Mesenchymal stem cell (in vitro differentiated cells and primary cell): ENCODE data around the gene KIF1A.

Experiments
- DNase-seq: peaks from one replicate; pipeline ENCODE4 v3.0.0-alpha.2; 2013
- H2AFZ ChIP-seq: one replicate; pipeline ENCODE4 v1.6.1; 2013; ENCODE audit warnings: low read depth, mild to moderate bottlenecking, control low read depth, inconsistent platforms, low read length, moderate library complexity
- H2AK5ac ChIP-seq: 2 replicates; pipeline ENCODE4 v1.6.1; 2013; ENCODE audit warnings: low read length, moderate library complexity, mild to moderate bottlenecking, inconsistent platforms; ENCODE audit not compliant: severe bottlenecking
- H2BK120ac ChIP-seq: one replicate; pipeline ENCODE4 v1.6.1; 2013; ENCODE audit warnings: low read depth, mild to moderate bottlenecking, inconsistent platforms, low read length, moderate library complexity
- H2BK12ac ChIP-seq, 2 experiments: one replicate each; pipeline ENCODE4 v1.6.1; 2013; ENCODE audit warnings: inconsistent platforms in 2 of 2, low read length in 2 of 2, mild to moderate bottlenecking in 2 of 2, moderate library complexity in 2 of 2, control low read depth in 1 of 2
- H2BK15ac ChIP-seq: one replicate; pipeline ENCODE4 v1.6.1; 2013; ENCODE audit warnings: mild to moderate bottlenecking, low read depth, inconsistent platforms; ENCODE audit not compliant: poor library complexity, severe bottlenecking
- H2BK5ac ChIP-seq: 2 replicates; pipeline ENCODE4 v1.6.1; 2013; ENCODE audit warnings: low read depth, mild to moderate bottlenecking, low read length, control low read depth, inconsistent platforms; ENCODE audit not compliant: poor library complexity, severe bottlenecking
- H3K14ac ChIP-seq, 2 experiments: one replicate each; pipeline ENCODE4 v1.6.1; 2013; ENCODE audit warnings: inconsistent platforms in 2 of 2, low read length in 2 of 2, control low read depth in 1 of 2, mild to moderate bottlenecking in 1 of 2, moderate library complexity in 1 of 2
- H3K18ac ChIP-seq, 2 experiments: one replicate each; pipeline ENCODE4 v1.6.1; 2013; ENCODE audit warnings: inconsistent platforms in 2 of 2, low read length in 2 of 2, control low read depth in 1 of 2, low read depth in 1 of 2, mild to moderate bottlenecking in 1 of 2
- H3K23ac ChIP-seq, 2 experiments: one replicate each; pipeline ENCODE4 v1.6.1; 2013; ENCODE audit warnings: inconsistent platforms in 2 of 2, low read length in 2 of 2, mild to moderate bottlenecking in 2 of 2, moderate library complexity in 2 of 2, control low read depth in 1 of 2
- H3K27ac ChIP-seq: 2 replicates; pipeline ENCODE4 v1.5.1; 2013; ENCODE audit warnings: mild to moderate bottlenecking, moderate library complexity, low read length, control low read depth, inconsistent platforms; ENCODE audit not compliant: poor library complexity, severe bottlenecking
- H3K27me3 ChIP-seq, 2 experiments: 2 replicates each; pipeline versions ENCODE4 v1.6.1 to v1.7.0; 2013; ENCODE audit warnings: low read length in 2 of 2, mild to moderate bottlenecking in 2 of 2, moderate library complexity in 2 of 2, control low read depth in 1 of 2, inconsistent platforms in 1 of 2; ENCODE audit not compliant: control insufficient read depth in 1 of 2, insufficient read depth in 1 of 2
- H3K36me3 ChIP-seq, 2 experiments: 2 replicates each; pipeline versions ENCODE4 v1.6.1 to v1.7.0; 2013; ENCODE audit warnings: low read length in 2 of 2, control low read depth in 1 of 2, inconsistent platforms in 1 of 2, low read depth in 1 of 2, mild to moderate bottlenecking in 1 of 2; ENCODE audit not compliant: insufficient read depth in 2 of 2, control insufficient read depth in 1 of 2
- H3K4ac ChIP-seq, 2 experiments: one replicate each; pipeline ENCODE4 v1.6.1; 2013; ENCODE audit warnings: inconsistent platforms in 2 of 2, low read length in 2 of 2, mild to moderate bottlenecking in 2 of 2, moderate library complexity in 2 of 2, control low read depth in 1 of 2, low read depth in 1 of 2
- H3K4me1 ChIP-seq: 2 replicates; pipeline ENCODE4 v1.6.1; 2013; ENCODE audit warnings: low read depth, low read length, control low read depth; ENCODE audit not compliant: control insufficient read depth, insufficient read depth
- H3K4me2 ChIP-seq: 2 replicates; pipeline ENCODE4 v1.6.1; 2013; ENCODE audit warnings: low read length, mild to moderate bottlenecking, inconsistent platforms; ENCODE audit not compliant: poor library complexity, severe bottlenecking
- H3K4me3 ChIP-seq, 2 experiments: 2 replicates each; pipeline versions ENCODE4 v1.5.1 to v1.7.0; 2013; ENCODE audit warnings: low read length in 2 of 2, mild to moderate bottlenecking in 2 of 2, control low read depth in 1 of 2, low read depth in 1 of 2; ENCODE audit not compliant: insufficient read depth in 1 of 2
- H3K79me1 ChIP-seq: replicated peaks from 2 replicates; pipeline ENCODE4 v1.6.1; 2013; ENCODE audit warnings: mild to moderate bottlenecking, control low read depth, low read length, inconsistent platforms; ENCODE audit not compliant: poor library complexity, severe bottlenecking
- H3K9ac ChIP-seq: 2 replicates; pipeline ENCODE4 v1.7.0; 2013; ENCODE audit warnings: mild to moderate bottlenecking, low read length, moderate library complexity
- H3K9me3 ChIP-seq: 2 replicates; pipeline ENCODE4 v1.7.0; 2013; ENCODE audit warnings: mild to moderate bottlenecking, low read length; ENCODE audit not compliant: control insufficient read depth
- H4K8ac ChIP-seq: one replicate; pipeline ENCODE4 v1.6.1; 2013; ENCODE audit warnings: inconsistent platforms, mild to moderate bottlenecking, low read length, moderate library complexity
- H4K91ac ChIP-seq: one replicate; pipeline ENCODE4 v1.6.1; 2013; ENCODE audit warnings: mild to moderate bottlenecking, low read length, inconsistent platforms
- WGBS: methylation state at CpG from one replicate; pipeline ENCODE4 v1.1.7; 2013; ENCODE audit warnings: mixed read lengths; 5-methylcytosine and 5-hydroxymethylcytosine counted together

Gene KIF1A

GRCh38 chr2:240688553-240688919 is 131.5 kb downstream of the KIF1A start:
- no peak overlapping the region for H3K4ac ChIP-seq
- 89% methylated on average over 9 of the region's 9 CpGs for WGBS
- H3K4me2 ChIP-seq = no peak overlapping the region
- H3K36me3 ChIP-seq = no peaks in the 10 kb centered on the region
- peaks cover 4 to 37% of the 10 kb centered on the region in 2 experiments for H3K27me3 ChIP-seq
- H3K9ac ChIP-seq = no peak overlapping the region
- H2BK15ac ChIP-seq = no peak overlapping the region
- no peak for DNase-seq
- H3K14ac ChIP-seq = no peak overlapping the region
- no peak overlapping the region for H3K4me3 ChIP-seq
- no peak overlapping the region for H2BK120ac ChIP-seq
- H4K8ac ChIP-seq = no peak overlapping the region
- no peak overlapping the region for H2AFZ ChIP-seq
- H2BK12ac ChIP-seq = no peak overlapping the region
- H3K27ac ChIP-seq = no peak overlapping the region
- no peaks in the 10 kb centered on the region for H3K9me3 ChIP-seq
- no peaks in the 10 kb centered on the region for H3K79me1 ChIP-seq
- H2AK5ac ChIP-seq = no peak overlapping the region
- H2BK5ac ChIP-seq = no peak overlapping the region
- no peak overlapping the region for H3K18ac ChIP-seq
- no peak overlapping the region for H3K23ac ChIP-seq
- no peak overlapping the region for H4K91ac ChIP-seq
- no peaks in the 10 kb centered on the region for H3K4me1 ChIP-seq

- H3K9ac ChIP-seq = no peak overlapping the region
- H3K27ac ChIP-seq = no peak overlapping the region
- H3K4me2 ChIP-seq = no peak overlapping the region
- no peak overlapping the region for H3K4me3 ChIP-seq
- 84% methylated on average over 14 of the region's 14 CpGs for WGBS
- H3K27me3 ChIP-seq = peaks cover 4 to 37% of the 10 kb centered on the region in 2 experiments
- no peak overlapping the region for H2AK5ac ChIP-seq
- no peaks in the 10 kb centered on the region for H3K79me1 ChIP-seq
- no peak overlapping the region for H4K91ac ChIP-seq
- no peak overlapping the region for H3K18ac ChIP-seq
- H3K9me3 ChIP-seq = no peaks in the 10 kb centered on the region
- H2BK120ac ChIP-seq = no peak overlapping the region
- H4K8ac ChIP-seq = no peak overlapping the region
- no peaks in the 10 kb centered on the region for H3K36me3 ChIP-seq
- no peak overlapping the region for H2AFZ ChIP-seq
- no peak overlapping the region for H2BK5ac ChIP-seq
- no peak overlapping the region for H3K4ac ChIP-seq
- no peak overlapping the region for H3K23ac ChIP-seq
- no peaks in the 10 kb centered on the region for H3K4me1 ChIP-seq
- H2BK15ac ChIP-seq = no peak overlapping the region
- DNase-seq = no peak
- H2BK12ac ChIP-seq = no peak overlapping the region
- H3K14ac ChIP-seq = peak overlapping the region in 1 of 2 experiments; percentile 41
These were observed 132.1 kb downstream of the KIF1A start for GRCh38 chr2:240687741-240688552.

- Histone ChIP-seq H3K23ac (no peak overlapping the region), H2BK5ac (no peak overlapping the region), H4K8ac (no peak overlapping the region), H3K4me3 (no peak overlapping the region), H2BK12ac (no peak overlapping the region), H2AK5ac (no peak overlapping the region), H3K79me1 (no peaks in the 10 kb centered on the region), H3K27ac (no peak overlapping the region), H3K4me1 (no peaks in the 10 kb centered on the region), H3K36me3 (no peaks in the 10 kb centered on the region), H3K18ac (no peak overlapping the region), H3K14ac (no peak overlapping the region), H3K4ac (no peak overlapping the region), H3K27me3 (peaks cover 4 to 37% of the 10 kb centered on the region in 2 experiments), H3K9ac (no peak overlapping the region), H3K4me2 (no peak overlapping the region), H2AFZ (no peak overlapping the region), H3K9me3 (no peaks in the 10 kb centered on the region), H4K91ac (no peak overlapping the region), H2BK15ac (no peak overlapping the region), H2BK120ac (no peak overlapping the region)
- DNase-seq = no peak
- WGBS = 75% methylated on average over 17 of the region's 20 CpGs
These were observed 132.8 kb downstream of the KIF1A start for GRCh38 chr2:240687045-240687740.

- Histone ChIP-seq H3K18ac (no peak overlapping the region), H3K14ac (no peak overlapping the region), H3K79me1 (no peaks in the 10 kb centered on the region), H3K4me2 (no peak overlapping the region), H2BK120ac (no peak overlapping the region), H2BK5ac (no peak overlapping the region), H3K4ac (no peak overlapping the region), H4K8ac (no peak overlapping the region), H3K27ac (no peak overlapping the region), H2BK12ac (no peak overlapping the region), H3K4me3 (no peak overlapping the region), H3K36me3 (no peaks in the 10 kb centered on the region), H2BK15ac (no peak overlapping the region), H3K9me3 (no peaks in the 10 kb centered on the region), H4K91ac (no peak overlapping the region), H2AK5ac (no peak overlapping the region), H3K4me1 (no peaks in the 10 kb centered on the region), H2AFZ (no peak overlapping the region), H3K23ac (no peak overlapping the region), H3K27me3 (peaks cover 4 to 37% of the 10 kb centered on the region in 2 experiments), H3K9ac (no peak overlapping the region)
- no peak for DNase-seq
- 60% methylated on average over 5 of the region's 6 CpGs for WGBS
These were observed 133.6 kb downstream of the KIF1A start for GRCh38 chr2:240686460-240686859.
